IMR-90 (cell line): ENCODE measurements around the gene ZCCHC3. TPM values are rescaled to one million over a fixed set of nuclear protein-coding genes. Genes with fewer than 3 reads are reported as not detected.

Source experiments
- ATAC-seq: fragments of 200-7000 bp; cut with Tn5 transposase; 2 replicates; pipeline ENCODE4 v1.9.1; 2020; ENCODE audit warnings: low read depth, mild to moderate bottlenecking, moderate library complexity
- BruUV-seq: library from RNA; stranded (reverse); fragments of 400-500 nt; replicated peaks from 2 replicates; lab custom pipeline; 2021; lab: Mats Ljungman, UMichigan
- CTCF ChIA-PET: fragments of 300-600 bp; formaldehyde crosslinking; extraction: SDS; loops from one replicate; lab custom pipeline; 2021; ENCODE audit warnings: antibody characterized with exemption; lab: Yijun Ruan, JAX
- POLR2A ChIA-PET: fragments of 300-600 bp; sonication (Branson Sonifier 250); formaldehyde crosslinking; loops from one replicate; lab custom pipeline; 2022; ENCODE audit warnings: antibody characterized with exemption; ENCODE audit not compliant: unreplicated experiment; lab: Charles Lee
- DNase-seq: peaks from one replicate; pipeline ENCODE4 v3.0.0; 2013
- H2AFZ ChIP-seq: replicated peaks from 2 replicates; pipeline ENCODE3; 2013; ENCODE audit warnings: low read length, mild to moderate bottlenecking; ENCODE audit not compliant: poor library complexity
- H2AK5ac ChIP-seq: 2 replicates; pipeline ENCODE4 v1.6.1; 2013; ENCODE audit warnings: low read depth, low read length, inconsistent platforms
- H2AK9ac ChIP-seq: replicated peaks from 2 replicates; pipeline ENCODE3; 2013; ENCODE audit warnings: mild to moderate bottlenecking, low read depth, low read length, moderate library complexity; ENCODE audit not compliant: poor library complexity
- H2BK120ac ChIP-seq: 2 replicates; pipeline ENCODE4 v1.6.1; 2013; ENCODE audit warnings: low read depth, low read length, inconsistent platforms
- H2BK15ac ChIP-seq: 3 replicates; pipeline ENCODE4 v1.6.1; 2013; ENCODE audit warnings: low read depth, low read length, inconsistent platforms
- H2BK20ac ChIP-seq: 2 replicates; pipeline ENCODE4 v1.6.1; 2013; ENCODE audit warnings: low read depth, mild to moderate bottlenecking, inconsistent platforms, low read length, moderate library complexity
- H2BK5ac ChIP-seq: 2 replicates; pipeline ENCODE4 v1.6.1; 2013; ENCODE audit warnings: mild to moderate bottlenecking, low read depth, low read length, inconsistent platforms; ENCODE audit not compliant: poor library complexity, severe bottlenecking
- H3K14ac ChIP-seq: replicated peaks from 2 replicates; pipeline ENCODE4 v1.6.1; 2013; ENCODE audit warnings: low read depth, low read length, inconsistent platforms
- H3K18ac ChIP-seq: 2 replicates; pipeline ENCODE4 v1.6.1; 2013; ENCODE audit warnings: low read depth, low read length, control low read depth
- H3K23ac ChIP-seq: 2 replicates; pipeline ENCODE4 v1.6.1; 2013; ENCODE audit warnings: low read depth, low read length, inconsistent platforms
- H3K27ac ChIP-seq: 2 replicates; pipeline ENCODE4 v1.5.1; 2013; ENCODE audit warnings: mild to moderate bottlenecking, control low read depth, low read length; ENCODE audit not compliant: insufficient read depth
- H3K27me3 ChIP-seq: 2 replicates; pipeline ENCODE4 v1.6.1; 2013; ENCODE audit warnings: low read length; ENCODE audit not compliant: control insufficient read depth, insufficient read depth
- H3K36me3 ChIP-seq: 2 replicates; pipeline ENCODE4 v1.6.1; 2013; ENCODE audit warnings: low read length, mixed read lengths; ENCODE audit not compliant: control insufficient read depth, insufficient read depth
- H3K4ac ChIP-seq: 2 replicates; pipeline ENCODE4 v1.6.1; 2013; ENCODE audit warnings: low read depth, low read length, inconsistent platforms
- H3K4me1 ChIP-seq: 2 replicates; pipeline ENCODE4 v1.6.1; 2013; ENCODE audit warnings: low read length, mixed read lengths; ENCODE audit not compliant: control insufficient read depth, insufficient read depth
- H3K4me2 ChIP-seq: 2 replicates; pipeline ENCODE4 v1.6.1; 2013; ENCODE audit warnings: low read depth, mild to moderate bottlenecking, control low read depth, low read length, moderate library complexity
- H3K4me3 ChIP-seq: 2 replicates; pipeline ENCODE4 v1.5.1; 2013; ENCODE audit warnings: low read depth, mild to moderate bottlenecking, control low read depth, low read length, moderate library complexity; ENCODE audit not compliant: insufficient read depth
- H3K56ac ChIP-seq: 2 replicates; pipeline ENCODE4 v1.6.1; 2013; ENCODE audit warnings: low read length, inconsistent platforms; ENCODE audit not compliant: insufficient read depth; ENCODE audit errors: extremely low read depth
- H3K79me1 ChIP-seq, 2 experiments: 2 replicates each; pipeline ENCODE4 v1.6.1; 2013; ENCODE audit warnings: low read length in 2 of 2, inconsistent platforms in 1 of 2, low read depth in 1 of 2
- H3K9ac ChIP-seq: 2 replicates; pipeline ENCODE4 v1.6.1; 2013; ENCODE audit warnings: low read depth, low read length, control low read depth
- H3K9me1 ChIP-seq: 2 replicates; pipeline ENCODE4 v1.6.1; 2013; ENCODE audit warnings: low read length, inconsistent platforms; ENCODE audit not compliant: insufficient read depth
- H3K9me3 ChIP-seq: 2 replicates; pipeline ENCODE4 v1.6.1; 2013; ENCODE audit warnings: low read length; ENCODE audit not compliant: control insufficient read depth, insufficient read depth
- H4K20me1 ChIP-seq: 2 replicates; pipeline ENCODE4 v1.6.1; 2013; ENCODE audit warnings: low read length, inconsistent platforms; ENCODE audit not compliant: insufficient read depth
- H4K5ac ChIP-seq: 2 replicates; pipeline ENCODE4 v1.6.1; 2013; ENCODE audit warnings: mild to moderate bottlenecking, low read depth, low read length, control low read depth
- H4K8ac ChIP-seq, 2 experiments: 2 replicates each; pipeline ENCODE4 v1.6.1; 2013; ENCODE audit warnings: low read depth in 2 of 2, low read length in 2 of 2, control low read depth in 1 of 2, inconsistent platforms in 1 of 2
- H4K91ac ChIP-seq: 2 replicates; pipeline ENCODE4 v1.6.1; 2013; ENCODE audit warnings: low read depth, low read length, inconsistent platforms; ENCODE audit not compliant: insufficient read depth
- CEBPB ChIP-seq: IDR thresholded peaks from 2 replicates; pipeline ENCODE4 v1.6.1; 2012; ENCODE audit warnings: low read depth, low read length, improper control_type of control experiment
- FOS ChIP-seq: fragments of 150-350 bp; IDR thresholded peaks from 2 replicates; pipeline ENCODE4 v1.6.1; 2016; ENCODE audit warnings: low read depth, low read length
- MAZ ChIP-seq: IDR thresholded peaks from 2 replicates; pipeline ENCODE4 v1.6.1; 2012; ENCODE audit warnings: low read depth, mild to moderate bottlenecking, low read length, improper control_type of control experiment, moderate library complexity, borderline replicate concordance
- MXI1 ChIP-seq: IDR thresholded peaks from 2 replicates; pipeline ENCODE4 v1.6.1; 2012; ENCODE audit warnings: low read depth, mild to moderate bottlenecking, low read length, moderate library complexity, borderline replicate concordance
- WGBS, 2 experiments: methylation state at CpG; one replicate each; pipeline versions ENCODE4 v1.1.5 to v1.1.7; 2013; ENCODE audit warnings: missing lambda C conversion rate in 2 of 2; ENCODE audit not compliant: insufficient read length in 1 of 2; ENCODE audit errors: extremely low coverage in 2 of 2; 5-methylcytosine and 5-hydroxymethylcytosine counted together
- dilution Hi-C: fragments of 300-500 bp; cut with HindIII; formaldehyde crosslinking; loops from one replicate; pipeline ENCODE4 v1.14.3; 2018; ENCODE audit warnings: low sequenced_read_pairs; ENCODE audit not compliant: unreplicated experiment
- in situ Hi-C: fragments of 300-500 bp; cut with MboI; formaldehyde crosslinking; loops from 3 replicates; pipeline ENCODE4 v1.14.3; 2019; ENCODE audit warnings: low sequenced_read_pairs, inconsistent platforms, mixed read lengths
- intact Hi-C: fragments of 100-400 bp; cut with micrococcal nuclease; formaldehyde crosslinking; loops from 2 replicates; pipeline ENCODE4 v1.10.0; 2022
- polyA plus RNA-seq, 3 experiments: library from polyadenylated mRNA; depleted of rRNA; stranded (reverse); fragments of >200 nt; gene quantifications; 2 replicates each; pipeline ENCODE4 v1.2.3, GENCODE V29; 2012; ENCODE audit warnings: low replicate concordance in 1 of 3
- total RNA-seq: library from RNA; depleted of rRNA; stranded (reverse); fragments of >200 nt; gene quantifications from 2 replicates; pipeline ENCODE4 v1.2.3, GENCODE V29; 2012
- TF ChIP-seq, protein P1 (sequence below): conservative IDR thresholded peaks from 2 replicates; pipeline ENCODE4 v1.5.1; 2012; ENCODE audit warnings: mild to moderate bottlenecking, low read depth, low read length, improper control_type of control experiment

The ZCCHC3 gene
- total and polyA plus RNA-seq, 2 of the 4 experiments (the other 2 are of a cell fraction), result 8.2 to 10.9 TPM

GRCh38 chr20:325889-326644 lies 28.7 kb downstream of the ZCCHC3 start:
- ChIA-PET POLR2A (interaction anchor here (0.5 to 0.6 kb wide), 3 partner anchors 29 to 152 kb away, joined by 3 to 13 read pairs (median 3); no protein-coding TSS in a partner anchor), CTCF (no interaction called here)
- TF ChIP-seq MAZ (peak; percentile 18; the same call in 1 of the 2 replicates), CEBPB (no peak), FOS (no peak), MXI1 (peak; percentile 86; the same call in 1 of the 2 replicates)
- TF ChIP-seq, protein P1, sequence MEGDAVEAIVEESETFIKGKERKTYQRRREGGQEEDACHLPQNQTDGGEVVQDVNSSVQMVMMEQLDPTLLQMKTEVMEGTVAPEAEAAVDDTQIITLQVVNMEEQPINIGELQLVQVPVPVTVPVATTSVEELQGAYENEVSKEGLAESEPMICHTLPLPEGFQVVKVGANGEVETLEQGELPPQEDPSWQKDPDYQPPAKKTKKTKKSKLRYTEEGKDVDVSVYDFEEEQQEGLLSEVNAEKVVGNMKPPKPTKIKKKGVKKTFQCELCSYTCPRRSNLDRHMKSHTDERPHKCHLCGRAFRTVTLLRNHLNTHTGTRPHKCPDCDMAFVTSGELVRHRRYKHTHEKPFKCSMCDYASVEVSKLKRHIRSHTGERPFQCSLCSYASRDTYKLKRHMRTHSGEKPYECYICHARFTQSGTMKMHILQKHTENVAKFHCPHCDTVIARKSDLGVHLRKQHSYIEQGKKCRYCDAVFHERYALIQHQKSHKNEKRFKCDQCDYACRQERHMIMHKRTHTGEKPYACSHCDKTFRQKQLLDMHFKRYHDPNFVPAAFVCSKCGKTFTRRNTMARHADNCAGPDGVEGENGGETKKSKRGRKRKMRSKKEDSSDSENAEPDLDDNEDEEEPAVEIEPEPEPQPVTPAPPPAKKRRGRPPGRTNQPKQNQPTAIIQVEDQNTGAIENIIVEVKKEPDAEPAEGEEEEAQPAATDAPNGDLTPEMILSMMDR, result 0 out of 2 replicates have a peak, but pooled peaks have one; percentile 6
- Histone ChIP-seq H3K14ac (peak overlapping the region; percentile 84), H2AK5ac (peak overlapping the region; percentile 71), H2AFZ (peak overlapping the region; percentile 97), H3K23ac (peak overlapping the region; percentile 88; the same call in 1 of the 2 replicates), H2BK5ac (peak overlapping the region; percentile 92), H3K4me2 (peak overlapping the region; percentile 83), H2BK15ac (no peak overlapping the region), H3K18ac (peak overlapping the region; percentile 65; the same call in 1 of the 2 replicates), H3K9me3 (no peaks in the 10 kb centered on the region), H3K9me1 (peaks cover 4% of the 10 kb centered on the region; the same call in 1 of the 2 replicates), H3K27me3 (no peaks in the 10 kb centered on the region), H4K8ac (peak overlapping the region; percentile 70 to 75; a peak in 2 of 4 replicates), H2BK20ac (no peak overlapping the region), H3K4me3 (peak overlapping the region; percentile 94), H4K91ac (peak overlapping the region; percentile 80), H4K5ac (peak overlapping the region; percentile 70), H3K79me1 (peaks cover 24 to 44% of the 10 kb centered on the region in 2 experiments; a peak in 3 of 4 replicates), H3K4ac (peak overlapping the region; percentile 92), H3K9ac (peak overlapping the region; percentile 87), H2AK9ac (peak overlapping the region; percentile 99), H4K20me1 (peaks cover 44% of the 10 kb centered on the region), H3K56ac (peak overlapping the region; percentile 71), H3K4me1 (peaks cover 17% of the 10 kb centered on the region), H2BK120ac (peak overlapping the region; percentile 69; the same call in 1 of the 2 replicates), H3K36me3 (peaks cover 8% of the 10 kb centered on the region; the same call in 1 of the 2 replicates), H3K27ac (peak overlapping the region; percentile 97)
- intact Hi-C loops, result no loop called here
- DNase-seq (peak; percentile 67), ATAC-seq (peak; percentile 1)
- 0% methylated on average over 66 of the region's 103 CpGs; no CpG with 5 or more reads in 1 of the 2 experiments for WGBS, 2 experiments
- dilution Hi-C loops, result no loop called here
- in situ Hi-C loops, result no loop called here
- BruUV-seq, result no TSS peak
